ENCODE data around the gene GREB1L.

DNA sequence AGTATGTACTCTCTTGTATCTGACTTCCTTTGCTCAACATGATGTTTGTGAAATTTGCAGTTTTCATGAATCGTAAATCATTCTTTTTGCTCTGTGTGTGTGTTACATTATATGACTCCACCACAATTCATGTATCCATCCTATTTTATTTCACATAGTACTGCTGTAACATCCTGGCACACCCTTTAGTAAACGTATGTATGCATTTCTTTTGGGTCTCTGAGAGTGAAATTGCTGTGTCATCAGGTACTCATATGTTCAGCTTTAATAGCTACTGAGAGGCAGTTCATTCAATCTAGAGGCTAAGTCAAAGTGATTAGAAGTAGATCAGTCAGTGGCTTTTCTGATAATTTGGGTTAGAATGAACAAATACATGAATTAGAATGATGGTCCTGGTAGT, 239.7 kb downstream of the GREB1L start:
- TF ChIP-seq ZNF274 (IDR thresholded peaks at IDR 0.05; ENCODE audit: low read depth, low read length) (no peak), SUZ12 (IDR thresholded peaks at IDR 0.05; ENCODE audit: extremely low read depth, insufficient read depth, insufficient read length) (no peak), YY1 (IDR thresholded peaks at IDR 0.05; ENCODE audit: insufficient read depth, insufficient read length) (no peak)
